Lung (tissue), 16 donors: ENCODE data around the gene LMTK3. TPM values are rescaled to one million over a fixed set of nuclear protein-coding genes. Genes with fewer than 3 reads are reported as not detected.

Experiments used
- ATAC-seq: fragments of 200-7000 bp; cut with Tn5 transposase; one replicate; pipeline ENCODE4 v1.9.1; 2020; ENCODE audit warnings: moderate number of reproducible peaks; ENCODE audit not compliant: insufficient read depth, low FRiP score
- DNase-seq, 3 donors: peaks; one replicate each; pipeline ENCODE4 v3.0.0-alpha.2; 2013 to 2017
- H3K27ac ChIP-seq, 2 donors: one replicate each; pipeline ENCODE4 v1.5.1; 2013; ENCODE audit warnings: mild to moderate bottlenecking in 2 of 2, moderate library complexity in 2 of 2, control low read depth in 1 of 2, inconsistent platforms in 1 of 2, low read depth in 1 of 2, low read length in 1 of 2
- H3K27me3 ChIP-seq, 3 donors: one replicate each; pipeline ENCODE4 v1.5.1; 2013; ENCODE audit warnings: low read length in 2 of 3; ENCODE audit not compliant: control insufficient read depth in 3 of 3, insufficient read depth in 3 of 3
- H3K36me3 ChIP-seq, 4 donors: one replicate each; pipeline ENCODE4 v1.5.1; 2013; ENCODE audit warnings: low read length in 4 of 4, mild to moderate bottlenecking in 1 of 4, moderate library complexity in 1 of 4; ENCODE audit not compliant: control insufficient read depth in 4 of 4, insufficient read depth in 4 of 4
- H3K4me1 ChIP-seq, 5 donors: one replicate each; pipeline ENCODE4 v1.5.1; 2013; ENCODE audit warnings: low read length in 5 of 5, mild to moderate bottlenecking in 2 of 5, moderate library complexity in 1 of 5; ENCODE audit not compliant: control insufficient read depth in 5 of 5, insufficient read depth in 5 of 5
- H3K4me3 ChIP-seq: one replicate; pipeline ENCODE4 v1.5.1; 2013; ENCODE audit warnings: mild to moderate bottlenecking, control low read depth, moderate library complexity
- H3K9ac ChIP-seq, 2 donors: one replicate each; pipeline ENCODE4 v1.5.1; 2013; ENCODE audit warnings: low read length in 2 of 2, control low read depth in 1 of 2; ENCODE audit not compliant: insufficient read depth in 1 of 2
- H3K9me3 ChIP-seq, 4 donors: one replicate each; pipeline ENCODE4 v1.5.1; 2013; ENCODE audit warnings: low read length in 3 of 4, mild to moderate bottlenecking in 1 of 4, moderate library complexity in 1 of 4; ENCODE audit not compliant: control insufficient read depth in 4 of 4, insufficient read depth in 3 of 4
- CTCF ChIP-seq: IDR thresholded peaks from 2 replicates; pipeline ENCODE4 v1.5.1; 2012; ENCODE audit warnings: mild to moderate bottlenecking; ENCODE audit errors: control extremely low read depth, extremely low read depth
- whole genome bisulfite sequencing, 2 donors: extraction: QIAGEN DNeasy Blood & Tissue Kit; methylation state at CpG; one replicate each; pipeline ENCODE4 v1.1.7; 2013; 5-methylcytosine and 5-hydroxymethylcytosine counted together
- long read RNA-seq, 5 donors: transcript quantifications; one replicate each; lab custom pipeline, GENCODE V29; 2026
- polyA plus RNA-seq, 2 donors: library from polyadenylated mRNA; stranded (reverse); fragments of 200-250 nt; gene quantifications; one replicate each; pipeline ENCODE4 v1.2.1, GENCODE V29; 2013
- total RNA-seq, 2 donors: library from RNA; depleted of rRNA in 1 of 2; stranded (reverse); fragments of >200 nt in 1 of 2; gene quantifications; one replicate each; pipeline ENCODE4 v1.2.1, GENCODE V29; 2014 to 2021
- donor health status: control.
- donor health status: control.
- donor health status: Bipolar disorder and iron deficiency.
- donor health status: healthy.
- donor health status: DM: yes; HTN: yes; CAD: no.

Gene LMTK3, protein sequence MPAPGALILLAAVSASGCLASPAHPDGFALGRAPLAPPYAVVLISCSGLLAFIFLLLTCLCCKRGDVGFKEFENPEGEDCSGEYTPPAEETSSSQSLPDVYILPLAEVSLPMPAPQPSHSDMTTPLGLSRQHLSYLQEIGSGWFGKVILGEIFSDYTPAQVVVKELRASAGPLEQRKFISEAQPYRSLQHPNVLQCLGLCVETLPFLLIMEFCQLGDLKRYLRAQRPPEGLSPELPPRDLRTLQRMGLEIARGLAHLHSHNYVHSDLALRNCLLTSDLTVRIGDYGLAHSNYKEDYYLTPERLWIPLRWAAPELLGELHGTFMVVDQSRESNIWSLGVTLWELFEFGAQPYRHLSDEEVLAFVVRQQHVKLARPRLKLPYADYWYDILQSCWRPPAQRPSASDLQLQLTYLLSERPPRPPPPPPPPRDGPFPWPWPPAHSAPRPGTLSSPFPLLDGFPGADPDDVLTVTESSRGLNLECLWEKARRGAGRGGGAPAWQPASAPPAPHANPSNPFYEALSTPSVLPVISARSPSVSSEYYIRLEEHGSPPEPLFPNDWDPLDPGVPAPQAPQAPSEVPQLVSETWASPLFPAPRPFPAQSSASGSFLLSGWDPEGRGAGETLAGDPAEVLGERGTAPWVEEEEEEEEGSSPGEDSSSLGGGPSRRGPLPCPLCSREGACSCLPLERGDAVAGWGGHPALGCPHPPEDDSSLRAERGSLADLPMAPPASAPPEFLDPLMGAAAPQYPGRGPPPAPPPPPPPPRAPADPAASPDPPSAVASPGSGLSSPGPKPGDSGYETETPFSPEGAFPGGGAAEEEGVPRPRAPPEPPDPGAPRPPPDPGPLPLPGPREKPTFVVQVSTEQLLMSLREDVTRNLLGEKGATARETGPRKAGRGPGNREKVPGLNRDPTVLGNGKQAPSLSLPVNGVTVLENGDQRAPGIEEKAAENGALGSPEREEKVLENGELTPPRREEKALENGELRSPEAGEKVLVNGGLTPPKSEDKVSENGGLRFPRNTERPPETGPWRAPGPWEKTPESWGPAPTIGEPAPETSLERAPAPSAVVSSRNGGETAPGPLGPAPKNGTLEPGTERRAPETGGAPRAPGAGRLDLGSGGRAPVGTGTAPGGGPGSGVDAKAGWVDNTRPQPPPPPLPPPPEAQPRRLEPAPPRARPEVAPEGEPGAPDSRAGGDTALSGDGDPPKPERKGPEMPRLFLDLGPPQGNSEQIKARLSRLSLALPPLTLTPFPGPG (N-terminal part only)
- total RNA-seq (10 to 100 TPM in 1 of 2 donors, 1 to 10 TPM in 1; 3.1 to 10.7 TPM), polyA plus RNA-seq (1 to 10 TPM; 1.9 to 6.5 TPM)
- long read RNA-seq, donor 1, partial matches to known transcripts, result 0 of 1 reads
- long read RNA-seq, donor 1, other reads (novel, unspliced or antisense), result 0 of 1 reads
- long read RNA-seq, donor 2, result 0 reads
- long read RNA-seq, donor 3, partial matches to known transcripts, result 0 of 2 reads
- long read RNA-seq, donor 3, other reads (novel, unspliced or antisense), result 0 of 2 reads
- long read RNA-seq, donor 4, result 0 reads
- long read RNA-seq, donor 5, result 0 reads

DNA sequence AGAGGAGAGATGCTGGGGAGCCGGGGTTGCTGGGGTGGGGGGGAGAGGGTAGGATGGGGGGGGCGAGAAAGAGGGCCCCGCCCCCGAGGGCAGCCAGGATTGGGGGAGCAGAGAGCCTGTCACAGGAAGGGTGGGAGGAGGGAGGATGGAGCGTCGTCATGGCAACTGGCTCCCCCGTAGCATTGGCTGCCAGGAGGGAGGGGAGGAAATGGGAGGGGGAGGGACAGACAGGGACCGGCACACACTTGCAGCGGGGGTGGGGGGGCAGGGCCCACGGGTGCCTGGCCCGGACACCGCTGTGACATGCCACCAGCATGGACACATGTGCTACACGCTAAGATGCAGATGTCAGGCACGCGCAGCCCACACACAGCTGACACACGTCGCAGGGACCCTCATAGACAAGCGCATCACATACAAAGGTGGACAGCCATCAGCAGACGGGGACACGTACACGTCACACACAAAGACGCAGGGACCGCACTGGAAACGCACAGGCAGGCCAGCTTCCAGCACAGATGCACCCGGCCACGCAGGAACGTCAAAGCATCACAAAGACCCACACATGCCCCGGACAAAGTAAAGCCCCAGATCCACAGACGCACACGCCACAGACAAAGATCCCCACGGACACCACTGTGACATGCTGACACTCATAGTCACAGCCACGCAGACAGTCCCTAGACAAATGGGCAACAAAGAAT, at the start of gene LMTK3:
TSS of gene LMTK3 (minus strand) at position 36 of the 704 bp plus-strand sequence. CDS start 259 bp downstream, outside the sequence.
- H3K27me3 ChIP-seq, result peaks cover 0 to 27% (median 21%) of the 10 kb centered on the region in 3 donors
- DNase-seq (no peak), ATAC-seq (no peak)
- WGBS, 2 donors, result 11 to 12% methylated on average over 31 to 32 of the region's 32 CpGs
- peaks cover 0 to 5% (median 0%) of the 10 kb centered on the region in 4 donors for H3K9me3 ChIP-seq
- H3K4me1 ChIP-seq, result peaks cover 0 to 10% (median 0%) of the 10 kb centered on the region in 5 donors
- no peak within 1 kb of the TSS for H3K4me3 ChIP-seq
- H3K9ac ChIP-seq, result no peak within 1 kb of the TSS
- TF ChIP-seq CTCF, result no peak
- H3K27ac ChIP-seq, result no peak within 1 kb of the TSS
- no peaks in the 10 kb centered on the region for H3K36me3 ChIP-seq

GRCh38 chr19:48561412-48561811, 49.8 kb upstream of the LMTK3 start:
- no peak for TF ChIP-seq CTCF
- no peak overlapping the region for H3K4me3 ChIP-seq
- H3K27ac ChIP-seq, result no peak overlapping the region
- no peaks in the 10 kb centered on the region for H3K36me3 ChIP-seq
- DNase-seq (no peak), ATAC-seq (no peak)
- no peak overlapping the region for H3K9ac ChIP-seq
- H3K27me3 ChIP-seq, result peaks cover 0 to 4% (median 0%) of the 10 kb centered on the region in 3 donors
- H3K4me1 ChIP-seq, result peaks cover 0 to 2% (median 0%) of the 10 kb centered on the region in 5 donors
- peaks cover 0 to 5% (median 0%) of the 10 kb centered on the region in 4 donors for H3K9me3 ChIP-seq
- WGBS, 2 donors, result 92 to 94% methylated on average over 11 of the region's 11 CpGs

GRCh38 chr19:48560095-48560530, 48.5 kb upstream of the LMTK3 start:
- peaks cover 0 to 4% (median 0%) of the 10 kb centered on the region in 3 donors for H3K27me3 ChIP-seq
- ATAC-seq (no peak), DNase-seq (no peak)
- TF ChIP-seq CTCF, result no peak
- 83 to 87% methylated on average over 6 of the region's 6 CpGs for WGBS, 2 donors
- H3K27ac ChIP-seq, result no peak overlapping the region
- H3K9me3 ChIP-seq, result peaks cover 0 to 5% (median 0%) of the 10 kb centered on the region in 4 donors
- peaks cover 0 to 2% (median 0%) of the 10 kb centered on the region in 5 donors for H3K4me1 ChIP-seq
- H3K36me3 ChIP-seq, result no peaks in the 10 kb centered on the region
- H3K9ac ChIP-seq, result no peak overlapping the region
- no peak overlapping the region for H3K4me3 ChIP-seq
